Fibroblast of gingiva (primary cell): Measurements from ENCODE around the gene TIMM23.
"Not testable (repeated sequence)": the region's sequence is repeated elsewhere in the genome, so short reads cannot be mapped to it uniquely, and the experiment has no call there.

ENCODE experiments used
- DNase-seq: peaks from one replicate; pipeline ENCODE4 v3.0.0-alpha.2; 2011; ENCODE audit warnings: low read depth

The TIMM23 gene

GRCh38 chr10:45997557-45997956, 25.3 kb downstream of the TIMM23 start:
- DNase-seq: no peak

DNA sequence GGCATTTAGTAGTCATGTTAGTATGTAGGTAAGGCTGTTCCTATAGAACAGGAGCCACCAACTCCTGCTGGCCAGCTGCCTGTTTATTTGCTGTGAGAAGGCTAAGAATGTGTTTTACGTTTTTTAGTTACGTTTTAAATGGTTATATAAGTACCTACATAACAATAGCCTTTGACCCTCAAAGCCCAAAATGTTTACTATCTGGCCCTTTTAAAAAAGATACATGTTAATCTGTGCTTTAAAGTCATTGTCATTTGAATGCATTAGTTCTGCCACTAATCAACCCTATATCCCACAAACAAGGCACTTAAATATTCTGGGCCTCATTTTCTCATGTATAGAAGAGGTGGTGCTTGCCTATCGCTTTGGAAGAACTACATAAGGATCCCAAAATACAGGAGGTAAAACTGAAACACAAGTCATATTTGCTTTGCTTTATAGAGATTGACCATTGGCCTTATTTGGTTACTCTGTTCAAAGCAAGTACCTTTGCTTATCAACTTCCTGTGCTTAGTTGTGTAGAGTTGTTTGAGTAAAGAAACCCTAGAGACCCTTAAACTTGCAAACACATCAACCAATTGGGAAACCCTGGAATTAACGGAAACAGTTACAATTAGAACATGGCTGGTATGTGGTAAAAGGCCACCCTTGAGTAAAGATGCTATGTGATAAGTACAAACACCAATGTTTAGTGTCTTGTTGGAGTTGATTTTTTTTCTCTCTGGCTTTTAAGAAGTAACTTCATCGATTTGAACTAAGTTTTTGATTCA, 25.9 kb downstream of the TIMM23 start:
- no peak for DNase-seq

- DNase-seq: not testable (repeated sequence)
Observed at GRCh38 chr10:45999955-46000354, 27.7 kb downstream of the TIMM23 start.

GRCh38 chr10:46000538-46000937, 28.2 kb downstream of the TIMM23 start:
- DNase-seq: no peak

GRCh38 chr10:46001187-46001756, 29.0 kb downstream of the TIMM23 start:
- no peak for DNase-seq

- DNase-seq: not testable (repeated sequence)
Observed at GRCh38 chr10:46002189-46002687, 29.9 kb downstream of the TIMM23 start.

GRCh38 chr10:46002916-46003693, 30.8 kb downstream of the TIMM23 start:
- DNase-seq: peak; percentile 18

GRCh38 chr10:46004963-46005362, 32.7 kb downstream of the TIMM23 start:
- DNase-seq: no peak

DNA sequence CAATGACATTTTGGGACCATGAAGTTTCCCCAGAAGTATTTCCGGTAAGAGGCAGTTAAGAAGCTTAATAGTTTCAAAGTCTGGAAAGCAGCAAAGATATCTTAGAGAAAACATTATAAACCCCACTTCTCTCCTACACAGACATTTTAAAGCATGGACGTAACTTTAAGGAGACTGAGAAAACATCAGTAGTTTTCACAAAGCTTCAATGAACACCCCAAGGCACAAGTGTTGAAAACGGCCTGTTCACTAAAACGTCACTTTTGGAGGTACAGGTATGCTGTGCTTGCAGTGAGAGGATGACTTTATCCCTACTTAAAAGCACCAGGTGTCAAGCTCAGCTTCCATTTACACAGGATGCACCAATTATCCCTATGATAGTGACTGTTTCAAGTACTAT, 33.1 kb downstream of the TIMM23 start:
- DNase-seq: no peak

DNA sequence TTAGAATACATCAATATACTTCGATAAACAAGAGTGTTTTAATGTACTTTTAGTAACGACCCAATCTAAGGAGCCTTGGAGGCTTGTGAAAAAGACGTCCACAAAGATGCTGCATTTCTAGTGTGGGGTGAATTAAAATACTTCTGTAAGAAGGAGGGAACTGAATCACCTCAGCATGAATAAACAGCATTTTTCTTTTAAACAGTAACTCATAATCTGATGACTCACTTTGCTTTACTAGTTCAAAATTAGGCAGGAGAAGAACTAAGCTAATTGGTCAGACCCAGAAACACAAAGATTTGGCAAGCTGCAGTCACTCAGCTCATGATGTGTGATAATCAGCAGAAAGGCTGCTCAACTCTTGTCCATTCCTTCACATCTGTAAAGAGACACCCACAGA, 33.9 kb downstream of the TIMM23 start:
- DNase-seq: peak; percentile 59

DNA sequence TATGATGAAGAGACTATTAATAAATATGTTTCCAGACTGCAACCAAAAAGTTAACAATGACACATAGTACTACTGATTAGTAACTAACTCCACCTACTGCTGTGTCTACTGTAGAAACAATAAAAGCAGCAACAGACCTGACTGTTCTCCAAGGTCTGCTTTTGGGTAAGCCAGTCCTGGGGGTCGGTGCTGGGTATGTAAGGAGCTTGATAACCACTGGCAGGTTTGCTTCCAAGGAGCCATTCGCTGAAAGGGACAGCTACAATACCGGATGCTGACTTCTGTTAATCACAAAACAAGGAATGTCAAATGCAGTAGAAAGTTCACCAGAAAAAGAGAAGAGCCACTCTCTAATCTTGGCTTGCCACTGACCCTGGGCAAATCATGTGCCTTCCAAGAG, 40.5 kb downstream of the TIMM23 start:
- DNase-seq: no peak

DNA sequence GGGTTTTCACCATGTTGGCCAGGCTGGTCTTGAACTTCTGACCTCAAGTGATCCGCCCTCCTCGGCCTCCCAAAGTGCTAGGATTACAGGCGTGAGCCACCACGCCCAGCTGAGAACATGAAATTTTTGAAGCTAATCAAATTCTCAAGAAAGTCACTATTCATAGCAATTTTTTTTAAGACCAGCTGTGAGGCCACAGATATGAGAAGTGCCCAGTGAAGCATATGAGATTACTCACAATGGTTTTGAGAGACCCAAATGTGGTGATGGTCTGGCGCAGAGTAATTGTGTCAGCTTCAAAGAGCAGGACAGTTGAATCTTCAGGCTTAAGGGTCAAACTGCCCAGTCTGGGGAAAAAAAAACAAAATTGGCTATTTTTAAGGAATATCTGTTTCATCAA, 41.9 kb downstream of the TIMM23 start:
- DNase-seq: no peak

GRCh38 chr10:46014683-46015405, 42.6 kb downstream of the TIMM23 start:
- DNase-seq: peak; percentile 48

- no peak for DNase-seq
Observed at GRCh38 chr10:46016190-46016589, 43.9 kb downstream of the TIMM23 start.

DNA sequence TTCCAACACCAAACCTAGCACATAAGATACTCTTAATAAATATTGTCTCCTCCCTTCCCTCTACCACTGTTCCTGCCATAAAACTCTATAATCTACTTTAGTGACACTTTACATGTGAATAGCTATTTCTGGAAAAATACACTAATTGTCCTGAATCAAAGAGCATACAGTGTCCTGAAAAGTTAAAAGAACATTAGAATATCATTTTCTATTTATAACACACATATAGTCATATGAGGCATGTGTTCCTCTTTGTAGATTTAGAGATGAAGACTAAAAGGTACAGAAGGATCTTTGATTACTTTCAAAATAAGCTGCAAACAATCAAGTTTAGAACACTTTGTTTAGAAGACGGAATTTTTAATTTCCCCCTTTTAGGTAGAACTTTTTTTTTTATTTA, 44.5 kb downstream of the TIMM23 start:
- DNase-seq: no peak

DNA sequence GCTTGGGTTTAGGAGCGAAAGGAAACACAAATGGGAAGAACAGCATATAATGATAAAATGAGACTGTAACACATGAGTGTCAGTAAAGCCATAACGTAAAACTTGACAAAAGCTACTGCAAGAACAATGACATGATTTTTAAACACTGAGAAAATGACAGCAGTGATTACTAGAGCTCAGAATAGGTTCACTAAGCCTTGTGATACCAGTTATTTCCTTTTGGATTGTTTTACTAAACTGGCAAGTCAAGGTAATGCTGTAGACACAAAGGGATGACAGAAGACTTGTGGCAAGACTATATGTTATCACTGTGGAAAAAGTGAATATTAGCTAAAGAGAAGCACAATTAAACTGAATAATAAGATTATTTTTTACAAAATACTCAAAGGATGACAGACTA, 45.4 kb downstream of the TIMM23 start:
- no peak for DNase-seq

DNA sequence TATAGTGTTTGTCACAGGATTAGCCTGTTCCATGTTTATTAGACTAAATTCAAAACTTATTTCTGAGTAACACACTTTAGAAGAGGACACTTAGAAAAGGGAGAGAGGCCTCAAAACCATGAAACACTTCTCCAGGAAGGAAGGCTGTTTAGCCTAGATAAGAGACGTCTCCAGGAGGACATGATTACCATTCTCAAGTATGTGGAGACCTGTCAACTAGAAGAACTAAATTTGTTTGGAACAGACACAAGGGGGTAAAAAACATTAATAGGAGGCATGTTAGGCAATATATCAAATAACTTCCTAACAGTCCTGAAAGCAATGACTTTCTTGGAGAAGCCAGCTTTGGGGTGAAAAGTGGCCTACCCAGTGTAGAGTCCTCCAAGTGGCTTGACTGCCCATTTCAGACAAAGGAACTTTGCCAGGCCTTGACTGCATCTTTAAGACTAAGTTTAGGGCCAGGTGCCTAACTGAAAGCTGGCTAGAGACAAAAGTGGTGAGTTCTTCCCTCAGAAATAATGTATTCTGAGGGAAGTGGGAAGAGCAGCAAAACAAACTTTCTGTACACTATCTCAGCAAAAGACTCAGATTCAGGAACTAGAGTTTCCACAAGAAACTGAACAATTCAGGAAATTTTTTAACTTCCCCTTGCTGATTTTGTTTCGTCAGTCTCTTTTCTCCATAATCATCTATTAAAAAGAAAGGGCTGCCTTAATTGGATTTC, 46.3 kb downstream of the TIMM23 start:
- DNase-seq: no peak

GRCh38 chr10:46019177-46019528, 46.9 kb downstream of the TIMM23 start:
- no peak for DNase-seq

GRCh38 chr10:46019569-46020343, 47.5 kb downstream of the TIMM23 start:
- DNase-seq: no peak

DNA sequence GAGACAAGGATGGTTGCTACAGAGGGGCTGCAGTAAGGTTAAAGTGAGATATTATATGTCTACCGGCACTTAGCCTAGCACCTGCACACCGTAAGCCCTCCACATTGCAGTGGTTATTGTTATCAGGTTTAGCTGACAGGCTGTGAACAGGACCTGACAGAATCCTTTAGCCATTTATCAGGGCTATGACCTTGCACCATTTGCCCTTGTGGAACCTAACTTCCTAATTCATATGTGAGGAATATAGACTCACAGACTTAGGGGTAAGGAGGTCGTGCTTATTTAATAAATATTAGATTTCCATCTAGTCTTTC, 48.0 kb downstream of the TIMM23 start:
- no peak for DNase-seq
